ENCODE measurements around the gene POC1A. TPM values are rescaled to one million over a fixed set of nuclear protein-coding genes. Genes with fewer than 3 reads are reported as not detected.

Gene POC1A
- total and polyA plus RNA-seq, 2 donors (not counting 3 experiments of a cell fraction or from before 2014, with no cell fraction given), result 14.8 to 19.4 TPM

- Histone ChIP-seq H3K4me2 (ENCODE audit: insufficient read depth, low read length) (no peak overlapping the region), H4K20me1 (replicated peaks; ENCODE audit: control insufficient read depth, extremely low read depth, insufficient read depth, low read length) (no peaks in the 10 kb centered on the region), H3K4me1 (ENCODE audit: control insufficient read depth, extremely low read depth, insufficient read depth, low read length) (peaks cover 3% of the 10 kb centered on the region), H3K27me3 (ENCODE audit: control insufficient read depth in 2 of 2, insufficient read depth in 2 of 2, low read length in 2 of 2) (no peaks in the 10 kb centered on the region), H2AFZ (ENCODE audit: low read depth, low read length) (no peak overlapping the region), H3K9me3 (replicated peaks; ENCODE audit: control insufficient read depth, insufficient read depth, low read length) (no peaks in the 10 kb centered on the region), H3K4me3 (replicated peaks in 1 of 3; ENCODE audit: insufficient read depth in 1 of 3, low read depth in 1 of 3, low read length in 3 of 3) (no peak overlapping the region), H3K9ac (replicated peaks; ENCODE audit: extremely low read depth, insufficient read depth, low read length) (no peak overlapping the region), H3K27ac (ENCODE audit: insufficient read depth, low read depth, low read length) (no peak overlapping the region), H3K36me3 (ENCODE audit: control insufficient read depth in 2 of 2, extremely low read depth in 1 of 2, insufficient read depth in 2 of 2, low read length in 2 of 2) (no peaks in the 10 kb centered on the region), H3K9me1 (replicated peaks; ENCODE audit: control insufficient read depth, extremely low read depth, insufficient read depth, low read length) (no peaks in the 10 kb centered on the region), H3K79me2 (ENCODE audit: control insufficient read depth, insufficient read depth, low read length) (no peaks in the 10 kb centered on the region)
- intact Hi-C loops (cut with micrococcal nuclease) (no loop called here), dilution Hi-C loops (cut with MboI; ENCODE audit: extremely low pct_ligation_motif_present, low sequenced_read_pairs) (no loop called here)
- POLR2A ChIA-PET, result no interaction called here
- FAIRE-seq (no peak), DNase-seq (ENCODE audit: low read depth, low spot score) (no peak)
- CTCF ChIA-PET, result interaction anchor here (1.0 kb wide), 1 partner anchor 17 kb away, joined by 4 read pairs; no protein-coding TSS in a partner anchor
- TF ChIP-seq FOS (IDR thresholded peaks at IDR 0.05; ENCODE audit: borderline replicate concordance, insufficient read depth, low read length), result no peak
- BruUV-seq (replicated peaks), result no TSS peak
Observed at GRCh38 chr3:52106951-52107611, 47.1 kb downstream of the POC1A start.

GRCh38 chr3:52104684-52105640 is 49.3 kb downstream of the POC1A start:
- Histone ChIP-seq H3K9me3 (replicated peaks; ENCODE audit: control insufficient read depth, insufficient read depth, low read length) (no peaks in the 10 kb centered on the region), H3K4me1 (ENCODE audit: control insufficient read depth, extremely low read depth, insufficient read depth, low read length) (peaks cover 3% of the 10 kb centered on the region), H4K20me1 (replicated peaks; ENCODE audit: control insufficient read depth, extremely low read depth, insufficient read depth, low read length) (no peaks in the 10 kb centered on the region), H3K36me3 (ENCODE audit: control insufficient read depth in 2 of 2, extremely low read depth in 1 of 2, insufficient read depth in 2 of 2, low read length in 2 of 2) (no peaks in the 10 kb centered on the region), H3K4me2 (ENCODE audit: insufficient read depth, low read length) (no peak overlapping the region), H3K27me3 (ENCODE audit: control insufficient read depth in 2 of 2, insufficient read depth in 2 of 2, low read length in 2 of 2) (no peaks in the 10 kb centered on the region), H3K79me2 (ENCODE audit: control insufficient read depth, insufficient read depth, low read length) (no peaks in the 10 kb centered on the region), H2AFZ (ENCODE audit: low read depth, low read length) (no peak overlapping the region), H3K9ac (replicated peaks; ENCODE audit: extremely low read depth, insufficient read depth, low read length) (no peak overlapping the region), H3K9me1 (replicated peaks; ENCODE audit: control insufficient read depth, extremely low read depth, insufficient read depth, low read length) (no peaks in the 10 kb centered on the region), H3K27ac (ENCODE audit: insufficient read depth, low read depth, low read length) (no peak overlapping the region), H3K4me3 (replicated peaks in 1 of 3; ENCODE audit: insufficient read depth in 1 of 3, low read depth in 1 of 3, low read length in 3 of 3) (no peak overlapping the region)
- dilution Hi-C loops (cut with MboI; ENCODE audit: extremely low pct_ligation_motif_present, low sequenced_read_pairs), result no loop called here
- ChIA-PET POLR2A (no interaction called here), CTCF (interaction anchor here (1.0 to 1.6 kb wide), 4 partner anchors 14 to 52 kb away, joined by 3 to 4 read pairs (median 3); no protein-coding TSS in a partner anchor)
- BruUV-seq (replicated peaks), result no TSS peak
- intact Hi-C loops (cut with micrococcal nuclease), result no loop called here
- DNase-seq (ENCODE audit: low read depth, low spot score), result no peak
- TF ChIP-seq POLR2AphosphoS5 (IDR thresholded peaks at IDR 0.05; ENCODE audit: insufficient read depth, low read depth, low read length) (no peak), CTCF (IDR thresholded peaks at IDR 0.05; ENCODE audit: extremely low read depth in 1 of 2, insufficient read depth in 1 of 2, low read depth in 1 of 2, low read length in 2 of 2) (no peak), GATA2 (IDR thresholded peaks at IDR 0.05; ENCODE audit: insufficient read depth, insufficient read length, low read depth, low read length) (no peak), MYC (IDR thresholded peaks at IDR 0.05; ENCODE audit: low read depth, low read length) (no peak), EZH2 (IDR thresholded peaks at IDR 0.05; ENCODE audit: borderline replicate concordance, low read depth, low read length, severe bottlenecking) (no peak), POLR2A (IDR thresholded peaks at IDR 0.05; ENCODE audit: low read depth, low read length) (no peak), FOS (IDR thresholded peaks at IDR 0.05; ENCODE audit: borderline replicate concordance, insufficient read depth, low read length) (no peak), MAX (IDR thresholded peaks at IDR 0.05; ENCODE audit: insufficient read depth, insufficient read length) (no peak)
- no peak for FAIRE-seq

All from endothelial cell of umbilical vein (primary cell).